Neural crest cell (in vitro differentiated cells): ENCODE measurements around the gene GRAMD1A. TPM values are rescaled to one million over a fixed set of nuclear protein-coding genes. Genes with fewer than 3 reads are reported as not detected.
A peak's percentile ranks its signal among the peaks of the same experiment; 100 is the strongest.
"Not testable (repeated sequence)": the region's sequence is repeated elsewhere in the genome, so short reads cannot be mapped to it uniquely, and the experiment has no call there.

Source experiments
- DNase-seq: peaks from one replicate; pipeline ENCODE4 v3.0.0; 2021; ENCODE audit warnings: low read depth, mixed read lengths, low spot score
- H3K27ac Mint-ChIP-seq: one replicate; pipeline ENCODE4 v1.8.0; 2021; ENCODE audit warnings: mild to moderate bottlenecking, mixed read lengths; ENCODE audit not compliant: unreplicated experiment
- H3K27me3 Mint-ChIP-seq: 2 replicates; pipeline ENCODE4 v1.8.0; 2021; ENCODE audit warnings: low read depth, mild to moderate bottlenecking, mixed read lengths
- H3K36me3 Mint-ChIP-seq: 2 replicates; pipeline ENCODE4 v1.8.0; 2021; ENCODE audit warnings: low read depth, mild to moderate bottlenecking, mixed read lengths
- H3K4me1 Mint-ChIP-seq: 2 replicates; pipeline ENCODE4 v1.8.0; 2021; ENCODE audit warnings: mixed read lengths
- H3K4me3 Mint-ChIP-seq: one replicate; pipeline ENCODE4 v1.8.0; 2021; ENCODE audit warnings: mild to moderate bottlenecking, mixed read lengths
- H3K9me3 Mint-ChIP-seq: 2 replicates; pipeline ENCODE4 v1.8.0; 2021; ENCODE audit warnings: mixed read lengths
- total RNA-seq: library from RNA; stranded (reverse); gene quantifications from 2 replicates; pipeline ENCODE4 v1.2.1, GENCODE V29; 2021
- TF ChIP-seq, protein P1 (sequence below): fragments of 200-600 bp; sonication (generic); conservative IDR thresholded peaks from 2 replicates; pipeline ENCODE4 v1.5.0; 2021; ENCODE audit warnings: antibody characterized with exemption, mild to moderate bottlenecking

GRAMD1A gene
- total RNA-seq, 1 donor from 2014 or later: 103 TPM

- Mint-ChIP-seq H3K27ac (no peak overlapping the region), H3K9me3 (peaks cover 13% of the 10 kb centered on the region), H3K4me1 (peaks cover 32% of the 10 kb centered on the region)
Measured at GRCh38 chr19:34964598-34964997, 35.5 kb upstream of the GRAMD1A start.

DNA sequence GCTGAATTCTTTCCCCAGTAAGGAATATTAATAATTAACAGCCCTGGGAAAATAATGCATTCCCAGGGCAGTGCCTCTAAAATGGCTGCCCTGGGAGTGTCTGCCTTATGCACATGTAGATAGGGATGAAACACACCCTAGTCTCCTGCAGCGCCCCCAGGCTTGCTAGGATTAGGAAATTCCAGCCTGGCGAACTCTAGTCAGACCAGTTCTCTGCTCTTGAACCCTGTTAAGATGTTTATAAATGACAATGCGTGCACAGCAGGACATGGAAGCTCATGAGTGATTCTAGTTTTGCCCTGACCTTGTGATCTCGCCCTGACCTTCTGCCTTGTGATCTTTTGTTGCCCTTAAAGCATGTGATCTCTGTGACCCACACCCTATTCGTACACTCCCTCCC, 34.6 kb upstream of the GRAMD1A start:
- Mint-ChIP-seq H3K4me1 (peaks cover 32% of the 10 kb centered on the region), H3K4me3 (peak overlapping the region; percentile 81), H3K36me3 (peaks cover 19% of the 10 kb centered on the region)
- H3K9me3 Mint-ChIP-seq, DNase-seq, H3K27ac Mint-ChIP-seq, H3K27me3 Mint-ChIP-seq: not testable (repeated sequence)

More at GRCh38 chr19:34964598-34964997, 35.5 kb upstream of the GRAMD1A start:
- DNase-seq: no peak
- peaks cover 28% of the 10 kb centered on the region for H3K36me3 Mint-ChIP-seq
- TF ChIP-seq, protein P1, sequence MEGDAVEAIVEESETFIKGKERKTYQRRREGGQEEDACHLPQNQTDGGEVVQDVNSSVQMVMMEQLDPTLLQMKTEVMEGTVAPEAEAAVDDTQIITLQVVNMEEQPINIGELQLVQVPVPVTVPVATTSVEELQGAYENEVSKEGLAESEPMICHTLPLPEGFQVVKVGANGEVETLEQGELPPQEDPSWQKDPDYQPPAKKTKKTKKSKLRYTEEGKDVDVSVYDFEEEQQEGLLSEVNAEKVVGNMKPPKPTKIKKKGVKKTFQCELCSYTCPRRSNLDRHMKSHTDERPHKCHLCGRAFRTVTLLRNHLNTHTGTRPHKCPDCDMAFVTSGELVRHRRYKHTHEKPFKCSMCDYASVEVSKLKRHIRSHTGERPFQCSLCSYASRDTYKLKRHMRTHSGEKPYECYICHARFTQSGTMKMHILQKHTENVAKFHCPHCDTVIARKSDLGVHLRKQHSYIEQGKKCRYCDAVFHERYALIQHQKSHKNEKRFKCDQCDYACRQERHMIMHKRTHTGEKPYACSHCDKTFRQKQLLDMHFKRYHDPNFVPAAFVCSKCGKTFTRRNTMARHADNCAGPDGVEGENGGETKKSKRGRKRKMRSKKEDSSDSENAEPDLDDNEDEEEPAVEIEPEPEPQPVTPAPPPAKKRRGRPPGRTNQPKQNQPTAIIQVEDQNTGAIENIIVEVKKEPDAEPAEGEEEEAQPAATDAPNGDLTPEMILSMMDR: no peak
- H3K4me3 Mint-ChIP-seq: peak overlapping the region; percentile 81
- H3K27me3 Mint-ChIP-seq: peaks cover 8% of the 10 kb centered on the region

DNA sequence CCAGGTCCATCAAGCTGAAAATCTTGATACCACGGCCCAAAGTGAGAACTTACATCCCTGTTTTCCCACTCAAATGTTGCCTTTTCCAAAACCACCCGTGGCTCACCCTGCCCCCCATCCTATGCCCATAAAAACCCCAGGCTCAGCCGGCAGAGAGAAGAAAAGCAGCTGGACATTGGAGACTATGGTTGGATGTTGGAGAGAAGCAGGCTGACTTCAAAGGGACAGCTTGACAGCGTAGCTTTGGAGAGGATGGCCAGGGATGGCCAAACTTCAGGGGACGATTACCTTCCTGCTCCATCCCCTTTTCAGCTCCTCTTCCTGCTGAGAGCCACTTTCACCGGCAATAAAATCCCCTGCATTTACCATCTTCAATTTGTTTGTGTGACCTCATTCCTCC, 32.6 kb upstream of the GRAMD1A start:
- TF ChIP-seq, protein P1: no peak
- peaks cover 4% of the 10 kb centered on the region for H3K9me3 Mint-ChIP-seq
- peaks cover 25% of the 10 kb centered on the region for H3K4me1 Mint-ChIP-seq
- peak overlapping the region; percentile 61 for H3K4me3 Mint-ChIP-seq
- no peak overlapping the region for H3K27ac Mint-ChIP-seq
- H3K27me3 Mint-ChIP-seq: peaks cover 8% of the 10 kb centered on the region
- no peak for DNase-seq
- H3K36me3 Mint-ChIP-seq: peaks cover 7% of the 10 kb centered on the region

DNA sequence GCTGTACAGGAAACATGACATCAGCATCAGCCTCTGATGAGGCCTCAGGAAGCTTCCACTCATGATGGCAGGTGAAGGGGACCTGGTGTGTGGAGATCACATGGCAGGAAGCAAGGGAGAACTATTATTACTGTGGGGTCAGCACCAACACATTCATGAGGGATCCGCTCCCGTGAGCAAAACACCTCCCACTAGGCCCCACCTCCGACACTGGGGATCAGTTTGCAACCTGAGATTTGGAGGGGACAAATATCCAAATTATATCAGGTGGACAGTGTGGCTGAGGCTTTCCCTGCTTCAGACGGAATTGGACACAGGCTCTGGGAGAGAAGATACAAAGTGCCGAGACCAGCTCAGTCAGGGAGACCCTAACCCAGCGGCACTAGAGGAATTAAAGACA, 30.4 kb upstream of the GRAMD1A start:
- Mint-ChIP-seq H3K4me3 (no peak overlapping the region), H3K27me3 (peaks cover 12% of the 10 kb centered on the region)
- TF ChIP-seq, protein P1: no peak

DNA sequence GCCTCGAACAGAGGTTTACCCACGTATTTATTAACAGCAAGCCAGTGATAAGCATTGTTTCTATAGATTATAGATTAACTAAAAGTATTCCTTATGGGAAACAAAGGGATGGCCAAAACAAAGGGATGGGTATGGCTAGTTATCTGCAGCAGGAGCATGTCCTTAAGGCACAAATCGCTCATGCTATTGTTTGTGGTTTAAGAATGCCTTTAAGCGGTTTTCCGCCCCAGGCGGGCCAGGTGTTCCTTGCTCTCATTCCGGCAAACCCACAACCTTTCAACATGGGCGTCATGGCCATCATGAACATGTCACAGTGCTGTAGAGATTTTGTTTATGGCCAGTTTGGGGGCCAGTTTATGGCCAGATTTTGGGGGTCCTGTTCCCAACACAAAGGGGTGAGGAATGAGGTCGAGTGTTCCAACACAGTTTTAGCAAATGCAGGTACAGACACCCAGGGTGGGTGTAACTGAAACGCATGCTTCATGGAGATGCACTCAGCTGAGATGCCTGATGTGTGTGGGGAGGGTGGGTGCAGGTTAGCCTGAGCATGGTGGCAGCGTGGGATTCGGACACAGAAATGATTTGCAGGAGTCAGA, 29.8 kb upstream of the GRAMD1A start:
- peaks cover 16% of the 10 kb centered on the region for H3K4me1 Mint-ChIP-seq
- H3K36me3 Mint-ChIP-seq, DNase-seq, H3K4me3 Mint-ChIP-seq, H3K27ac Mint-ChIP-seq, H3K9me3 Mint-ChIP-seq: not testable (repeated sequence)
- peaks cover 16% of the 10 kb centered on the region for H3K27me3 Mint-ChIP-seq

More for the DNA sequence above, 30.4 kb upstream of the GRAMD1A start:
- DNase-seq: no peak
- peaks cover 4% of the 10 kb centered on the region for H3K9me3 Mint-ChIP-seq
- peaks cover 2% of the 10 kb centered on the region for H3K36me3 Mint-ChIP-seq
- H3K27ac Mint-ChIP-seq: no peak overlapping the region
- peaks cover 19% of the 10 kb centered on the region for H3K4me1 Mint-ChIP-seq

- Mint-ChIP-seq H3K4me1 (peaks cover 10% of the 10 kb centered on the region), H3K27ac (no peak overlapping the region), H3K36me3 (no peaks in the 10 kb centered on the region), H3K27me3 (peaks cover 16% of the 10 kb centered on the region), H3K4me3 (no peak overlapping the region), H3K9me3 (peaks cover 2% of the 10 kb centered on the region)
- TF ChIP-seq, protein P1: no peak
- no peak for DNase-seq
Measured at GRCh38 chr19:34972163-34972705, 27.9 kb upstream of the GRAMD1A start.
